Upper lobe of left lung (tissue), 6 donors: ENCODE measurements around the gene TOMM7. TPM values are rescaled to one million over a fixed set of nuclear protein-coding genes. Genes with fewer than 3 reads are reported as not detected.
A peak's percentile ranks its signal among the peaks of the same experiment; 100 is the strongest.

Experiments
- ATAC-seq, 2 donors: fragments of 200-7000 bp; cut with Tn5 transposase; one replicate each; pipeline ENCODE4 v1.9.1; 2022; ENCODE audit warnings: mild to moderate bottlenecking in 2 of 2, moderate library complexity in 2 of 2; ENCODE audit not compliant: low FRiP score in 2 of 2
- DNase-seq, 2 donors: peaks; one replicate each; pipeline ENCODE4 v3.0.0-alpha.2; 2019 to 2020
- H3K27ac ChIP-seq, 4 donors: fragments of 200-600 bp; sonication (generic); one replicate each; pipeline ENCODE4 v1.5.1; 2016 to 2019
- H3K27me3 ChIP-seq, 4 donors: fragments of 200-600 bp; sonication (generic); one replicate each; pipeline ENCODE4 v1.5.1; 2017 to 2019
- H3K36me3 ChIP-seq, 4 donors: fragments of 200-600 bp; sonication (generic); one replicate each; pipeline ENCODE4 v1.5.1; 2016 to 2019
- H3K4me1 ChIP-seq, 4 donors: fragments of 200-600 bp; sonication (generic); one replicate each; pipeline ENCODE4 v1.5.1; 2018 to 2019
- H3K4me3 ChIP-seq, 4 donors: fragments of 200-600 bp; sonication (generic); one replicate each; pipeline ENCODE4 v1.5.1; 2017 to 2019; ENCODE audit warnings: mild to moderate bottlenecking in 2 of 4, moderate library complexity in 1 of 4
- H3K9me3 ChIP-seq, 4 donors: fragments of 200-600 bp; sonication (generic); one replicate each; pipeline ENCODE4 v1.5.1; 2018 to 2019
- CTCF ChIP-seq, 6 experiments: fragments of 450-650 bp in 4 of 6; fragments of 200-600 bp in 2 of 6; sonication (generic) in 2 of 6; IDR thresholded peaks; one replicate each; pipeline ENCODE4 v1.5.1; 2016 to 2019; ENCODE audit warnings: antibody characterized with exemption in 6 of 6
- EP300 ChIP-seq, 4 donors: sonication (generic); formaldehyde crosslinking; IDR thresholded peaks; one replicate each; pipeline ENCODE4 v1.5.1; 2017; ENCODE audit warnings: antibody characterized with exemption in 4 of 4, control low read depth in 2 of 4
- POLR2A ChIP-seq, 4 donors: fragments of 450-650 bp; IDR thresholded peaks; one replicate each; pipeline ENCODE4 v1.5.1; 2016 to 2017; ENCODE audit warnings: antibody characterized with exemption in 4 of 4, mild to moderate bottlenecking in 2 of 4
- POLR2AphosphoS5 ChIP-seq, 2 donors: sonication (generic); formaldehyde crosslinking; IDR thresholded peaks; one replicate each; pipeline ENCODE4 v1.5.1; 2017; ENCODE audit warnings: antibody characterized with exemption in 2 of 2
- WGBS, 2 donors: methylation state at CpG; one replicate each; pipeline ENCODE4 v1.1.5; 2017 to 2018; 5-methylcytosine and 5-hydroxymethylcytosine counted together
- total RNA-seq, 6 donors: library from RNA; depleted of rRNA in 4 of 6; stranded (reverse); fragments of >200 nt in 4 of 6; gene quantifications; one replicate each; pipeline versions ENCODE4 v1.1.0 to v1.2.1, GENCODE V29; 2016 to 2021
- donor health status: DM: no; HTN: no; CAD: no; lungs with moderate emphysema.
- donor health status: DM: no; HTN: yes; CAD: no; lungs with severe emphysema.

The TOMM7 gene
- total RNA-seq, 6 donors from 2014 or later, result 42.4 to 387 (median 171) TPM

GRCh38 chr7:22827563-22827962 is 4.9 kb upstream of the TOMM7 start:
- no peak overlapping the region for H3K4me3 ChIP-seq
- no peaks in the 10 kb centered on the region for H3K36me3 ChIP-seq
- no peaks in the 10 kb centered on the region for H3K27me3 ChIP-seq
- peaks cover 0 to 6% (median 4%) of the 10 kb centered on the region in 4 donors for H3K4me1 ChIP-seq
- no peak overlapping the region for H3K27ac ChIP-seq
- ATAC-seq (no peak), DNase-seq (no peak)
- no peaks in the 10 kb centered on the region for H3K9me3 ChIP-seq
- no peak for TF ChIP-seq EP300 (IDR thresholded peaks at IDR 0.05)
- no peak for TF ChIP-seq CTCF (IDR thresholded peaks at IDR 0.05)
- no peak for TF ChIP-seq POLR2A (IDR thresholded peaks at IDR 0.05)
- TF ChIP-seq POLR2AphosphoS5 (IDR thresholded peaks at IDR 0.05), result no peak

GRCh38 chr7:22826593-22826992 is 3.9 kb upstream of the TOMM7 start:
- 70 to 72% methylated on average over 2 of the region's 2 CpGs for WGBS, 2 donors
- Histone ChIP-seq H3K27ac (no peak overlapping the region), H3K4me3 (no peak overlapping the region), H3K27me3 (no peaks in the 10 kb centered on the region), H3K4me1 (peaks cover 3 to 11% (median 8%) of the 10 kb centered on the region in 4 donors), H3K36me3 (no peaks in the 10 kb centered on the region), H3K9me3 (no peaks in the 10 kb centered on the region)
- DNase-seq (no peak), ATAC-seq (no peak)
- TF ChIP-seq POLR2AphosphoS5 (IDR thresholded peaks at IDR 0.05) (no peak), POLR2A (IDR thresholded peaks at IDR 0.05) (no peak), CTCF (IDR thresholded peaks at IDR 0.05) (no peak), EP300 (IDR thresholded peaks at IDR 0.05) (no peak)

- TF ChIP-seq EP300 (IDR thresholded peaks at IDR 0.05) (no peak), POLR2A (IDR thresholded peaks at IDR 0.05) (no peak), POLR2AphosphoS5 (IDR thresholded peaks at IDR 0.05) (no peak), CTCF (IDR thresholded peaks at IDR 0.05) (no peak)
- Histone ChIP-seq H3K4me3 (no peak overlapping the region), H3K27me3 (no peaks in the 10 kb centered on the region), H3K4me1 (peaks cover 11 to 29% (median 15%) of the 10 kb centered on the region in 4 donors), H3K27ac (no peak overlapping the region), H3K9me3 (no peaks in the 10 kb centered on the region), H3K36me3 (peaks cover 0 to 2% (median 0%) of the 10 kb centered on the region in 4 donors)
- ATAC-seq (no peak), DNase-seq (no peak)
- WGBS, 2 donors, result 92 to 95% methylated on average over 2 of the region's 2 CpGs
These were observed 2.1 kb upstream of the TOMM7 start for GRCh38 chr7:22824760-22825159.

- no peaks in the 10 kb centered on the region for H3K9me3 ChIP-seq
- H3K4me3 ChIP-seq, result peak overlapping the region in 3 of 4 donors; percentile 68 to 89 (median 77)
- ATAC-seq (no peak), DNase-seq (no peak)
- no peaks in the 10 kb centered on the region for H3K27me3 ChIP-seq
- WGBS, 2 donors, result 45 to 46% methylated on average over 3 of the region's 3 CpGs
- H3K36me3 ChIP-seq, result peaks cover 0 to 2% (median 0%) of the 10 kb centered on the region in 4 donors
- peak overlapping the region; percentile 76 to 90 (median 86) for H3K27ac ChIP-seq
- TF ChIP-seq CTCF (IDR thresholded peaks at IDR 0.05) (no peak), POLR2A (IDR thresholded peaks at IDR 0.05) (no peak), POLR2AphosphoS5 (IDR thresholded peaks at IDR 0.05) (no peak), EP300 (IDR thresholded peaks at IDR 0.05) (no peak)
- peaks cover 11 to 34% (median 15%) of the 10 kb centered on the region in 4 donors for H3K4me1 ChIP-seq
These were observed 471 bp upstream of the TOMM7 start for GRCh38 chr7:22823142-22823497.
